Nephron progenitor cell (in vitro differentiated cells): Measurements from ENCODE around the gene BCL11B.
A peak's percentile ranks its signal among the peaks of the same experiment; 100 is the strongest.

Source experiments
- DNase-seq: peaks from one replicate; pipeline ENCODE4 v3.0.0; 2021
- H3K27ac Mint-ChIP-seq: 2 replicates; pipeline ENCODE4 v1.8.0; 2021; ENCODE audit warnings: mild to moderate bottlenecking, moderate library complexity, mixed read lengths
- H3K27me3 Mint-ChIP-seq: 2 replicates; pipeline ENCODE4 v1.8.0; 2021; ENCODE audit warnings: mild to moderate bottlenecking, low read depth, mixed read lengths; ENCODE audit not compliant: poor library complexity
- H3K36me3 Mint-ChIP-seq: 2 replicates; pipeline ENCODE4 v1.8.0; 2021; ENCODE audit warnings: low read depth, mixed read lengths
- H3K4me1 Mint-ChIP-seq: 2 replicates; pipeline ENCODE4 v1.8.0; 2021; ENCODE audit warnings: mixed read lengths
- H3K4me3 Mint-ChIP-seq: 2 replicates; pipeline ENCODE4 v1.8.0; 2021; ENCODE audit warnings: mild to moderate bottlenecking, moderate library complexity, mixed read lengths
- H3K9me3 Mint-ChIP-seq: 2 replicates; pipeline ENCODE4 v1.8.0; 2021; ENCODE audit warnings: mild to moderate bottlenecking, moderate library complexity, mixed read lengths
- CTCF ChIP-seq: fragments of 200-600 bp; sonication (generic); IDR thresholded peaks from 2 replicates; pipeline ENCODE4 v1.5.0; 2021; ENCODE audit warnings: antibody characterized with exemption

Gene BCL11B

GRCh38 chr14:99246536-99247097, 25.4 kb downstream of the BCL11B start:
- TF ChIP-seq CTCF = no peak
- Mint-ChIP-seq H3K27ac (no peak overlapping the region), H3K4me1 (peaks cover 55% of the 10 kb centered on the region), H3K27me3 (peaks cover 90% of the 10 kb centered on the region), H3K4me3 (peak overlapping the region; percentile 76), H3K36me3 (no peaks in the 10 kb centered on the region), H3K9me3 (no peaks in the 10 kb centered on the region)
- no peak for DNase-seq

GRCh38 chr14:99245564-99246511, 26.2 kb downstream of the BCL11B start:
- H3K4me1 Mint-ChIP-seq = peaks cover 62% of the 10 kb centered on the region
- TF ChIP-seq CTCF = no peak
- no peaks in the 10 kb centered on the region for H3K9me3 Mint-ChIP-seq
- DNase-seq = peak; percentile 75
- H3K27me3 Mint-ChIP-seq = peaks cover 94% of the 10 kb centered on the region
- peak overlapping the region; percentile 72 for H3K4me3 Mint-ChIP-seq
- no peak overlapping the region for H3K27ac Mint-ChIP-seq
- no peaks in the 10 kb centered on the region for H3K36me3 Mint-ChIP-seq

GRCh38 chr14:99244941-99245563, 26.9 kb downstream of the BCL11B start:
- Mint-ChIP-seq H3K9me3 (no peaks in the 10 kb centered on the region), H3K27ac (no peak overlapping the region), H3K27me3 (peaks cover 94% of the 10 kb centered on the region), H3K4me1 (peaks cover 70% of the 10 kb centered on the region), H3K4me3 (peak overlapping the region; percentile 72), H3K36me3 (no peaks in the 10 kb centered on the region)
- TF ChIP-seq CTCF = no peak
- no peak for DNase-seq

- Mint-ChIP-seq H3K27me3 (peaks cover 95% of the 10 kb centered on the region), H3K36me3 (no peaks in the 10 kb centered on the region), H3K9me3 (no peaks in the 10 kb centered on the region), H3K4me1 (peaks cover 77% of the 10 kb centered on the region), H3K27ac (no peak overlapping the region), H3K4me3 (no peak overlapping the region)
- no peak for DNase-seq
- TF ChIP-seq CTCF = no peak
Measured at GRCh38 chr14:99244367-99244901, 27.6 kb downstream of the BCL11B start.

- H3K9me3 Mint-ChIP-seq = no peaks in the 10 kb centered on the region
- peaks cover 80% of the 10 kb centered on the region for H3K4me1 Mint-ChIP-seq
- H3K36me3 Mint-ChIP-seq = no peaks in the 10 kb centered on the region
- no peak overlapping the region for H3K27ac Mint-ChIP-seq
- no peak overlapping the region for H3K4me3 Mint-ChIP-seq
- peaks cover 94% of the 10 kb centered on the region for H3K27me3 Mint-ChIP-seq
- no peak for DNase-seq
- TF ChIP-seq CTCF = no peak
Measured at GRCh38 chr14:99242816-99243721, 28.9 kb downstream of the BCL11B start.
